Activated naive CD8-positive, alpha-beta T cell treated with anti-CD3 and anti-CD28 coated beads, Interleukin-2, amount 50 U/mL, for 24 hours (primary cell): ENCODE results near the gene HOXB4.
"Not testable (repeated sequence)": the region's sequence is repeated elsewhere in the genome, so short reads cannot be mapped to it uniquely, and the experiment has no call there.

Source experiments
- ATAC-seq: fragments of 150-1000 bp; cut with Tn5 transposase; one replicate; pipeline ENCODE4 v1.10.0; 2021
- DNase-seq: peaks from one replicate; pipeline ENCODE4 v3.0.0; 2021
- H3K27ac Mint-ChIP-seq: one replicate; pipeline ENCODE4 v1.8.0; 2021; ENCODE audit warnings: mild to moderate bottlenecking, mixed read lengths
- H3K27me3 Mint-ChIP-seq: one replicate; pipeline ENCODE4 v1.8.0; 2021; ENCODE audit warnings: mixed read lengths
- H3K36me3 Mint-ChIP-seq: one replicate; pipeline ENCODE4 v1.8.0; 2021; ENCODE audit warnings: low read depth, mixed read lengths
- H3K4me1 Mint-ChIP-seq: one replicate; pipeline ENCODE4 v1.8.0; 2021; ENCODE audit warnings: mixed read lengths
- H3K4me3 Mint-ChIP-seq: one replicate; pipeline ENCODE4 v1.8.0; 2021; ENCODE audit warnings: mild to moderate bottlenecking, moderate library complexity, mixed read lengths
- H3K9me3 Mint-ChIP-seq: one replicate; pipeline ENCODE4 v1.8.0; 2021; ENCODE audit warnings: mixed read lengths

HOXB4 gene

GRCh38 chr17:48541577-48542113 lies 36.5 kb downstream of the HOXB4 start:
- peaks cover 9% of the 10 kb centered on the region for H3K27me3 Mint-ChIP-seq
- H3K36me3 Mint-ChIP-seq = peaks cover 3% of the 10 kb centered on the region
- DNase-seq (peak; percentile 42), ATAC-seq (no peak)
- peaks cover 43% of the 10 kb centered on the region for H3K4me1 Mint-ChIP-seq
- H3K4me3 Mint-ChIP-seq = peak overlapping the region; percentile 87
- H3K27ac Mint-ChIP-seq = peak overlapping the region; percentile 98
- H3K9me3 Mint-ChIP-seq = no peaks in the 10 kb centered on the region

- Mint-ChIP-seq H3K27ac (peak overlapping the region; percentile 98), H3K36me3 (peaks cover 3% of the 10 kb centered on the region), H3K27me3 (peaks cover 9% of the 10 kb centered on the region), H3K9me3 (no peaks in the 10 kb centered on the region), H3K4me1 (peaks cover 39% of the 10 kb centered on the region), H3K4me3 (peak overlapping the region; percentile 87)
- no peak for ATAC-seq
- DNase-seq = no peak
Measured at GRCh38 chr17:48541036-48541576, 37.0 kb downstream of the HOXB4 start.

GRCh38 chr17:48540213-48540612 lies 37.9 kb downstream of the HOXB4 start:
- H3K27ac Mint-ChIP-seq = no peak overlapping the region
- peaks cover 3% of the 10 kb centered on the region for H3K36me3 Mint-ChIP-seq
- no peaks in the 10 kb centered on the region for H3K9me3 Mint-ChIP-seq
- H3K27me3 Mint-ChIP-seq = peaks cover 9% of the 10 kb centered on the region
- no peak overlapping the region for H3K4me3 Mint-ChIP-seq
- DNase-seq = no peak
- peaks cover 30% of the 10 kb centered on the region for H3K4me1 Mint-ChIP-seq
- no peak for ATAC-seq

- Mint-ChIP-seq H3K36me3 (peaks cover 3% of the 10 kb centered on the region), H3K27ac (no peak overlapping the region), H3K4me3 (no peak overlapping the region), H3K9me3 (no peaks in the 10 kb centered on the region), H3K27me3 (peaks cover 9% of the 10 kb centered on the region), H3K4me1 (peaks cover 27% of the 10 kb centered on the region)
- DNase-seq = no peak
- ATAC-seq = no peak
Measured at GRCh38 chr17:48539177-48539576, 39.0 kb downstream of the HOXB4 start.

GRCh38 chr17:48537316-48537715 lies 40.8 kb downstream of the HOXB4 start:
- peaks cover 20% of the 10 kb centered on the region for H3K4me1 Mint-ChIP-seq
- no peak for DNase-seq
- H3K9me3 Mint-ChIP-seq = no peaks in the 10 kb centered on the region
- no peak overlapping the region for H3K27ac Mint-ChIP-seq
- no peak for ATAC-seq
- no peak overlapping the region for H3K4me3 Mint-ChIP-seq
- H3K36me3 Mint-ChIP-seq = no peaks in the 10 kb centered on the region
- H3K27me3 Mint-ChIP-seq = peaks cover 6% of the 10 kb centered on the region

GRCh38 chr17:48535793-48536559 lies 42.2 kb downstream of the HOXB4 start:
- not testable (repeated sequence) for H3K4me3 Mint-ChIP-seq, H3K9me3 Mint-ChIP-seq, H3K4me1 Mint-ChIP-seq, H3K36me3 Mint-ChIP-seq, DNase-seq, ATAC-seq, H3K27me3 Mint-ChIP-seq, H3K27ac Mint-ChIP-seq

- Mint-ChIP-seq H3K9me3 (no peaks in the 10 kb centered on the region), H3K27ac (peak overlapping the region; percentile 43), H3K27me3 (peaks cover 13% of the 10 kb centered on the region), H3K4me3 (no peak overlapping the region), H3K36me3 (no peaks in the 10 kb centered on the region), H3K4me1 (peaks cover 7% of the 10 kb centered on the region)
- DNase-seq (no peak), ATAC-seq (no peak)
Measured at GRCh38 chr17:48532261-48532660, 45.9 kb downstream of the HOXB4 start.

- Mint-ChIP-seq H3K27ac (no peak within 1 kb of the TSS), H3K4me1 (peaks cover 10% of the 10 kb centered on the region), H3K4me3 (no peak within 1 kb of the TSS), H3K27me3 (peaks cover 22% of the 10 kb centered on the region), H3K36me3 (no peaks in the 10 kb centered on the region), H3K9me3 (no peaks in the 10 kb centered on the region)
- ATAC-seq (no peak), DNase-seq (no peak)
Measured at GRCh38 chr17:48530887-48531272, 47.3 kb downstream of the HOXB4 start, which contains the start of gene HOXB1. Gene HOXB1, minus strand, starts transcription at chr17:48531011. Its CDS starts 107 bp downstream, at chr17:48530904.

GRCh38 chr17:48530208-48530886 lies 47.8 kb downstream of the HOXB4 start:
- no peaks in the 10 kb centered on the region for H3K36me3 Mint-ChIP-seq
- H3K4me1 Mint-ChIP-seq = peaks cover 10% of the 10 kb centered on the region
- H3K27me3 Mint-ChIP-seq = peaks cover 27% of the 10 kb centered on the region
- DNase-seq (no peak), ATAC-seq (no peak)
- H3K9me3 Mint-ChIP-seq = no peaks in the 10 kb centered on the region
- H3K4me3 Mint-ChIP-seq = no peak overlapping the region
- no peak overlapping the region for H3K27ac Mint-ChIP-seq

GRCh38 chr17:48529683-48530009 lies 48.5 kb downstream of the HOXB4 start:
- DNase-seq (no peak), ATAC-seq (no peak)
- peaks cover 34% of the 10 kb centered on the region for H3K27me3 Mint-ChIP-seq
- H3K4me1 Mint-ChIP-seq = peaks cover 10% of the 10 kb centered on the region
- H3K36me3 Mint-ChIP-seq = no peaks in the 10 kb centered on the region
- H3K27ac Mint-ChIP-seq = no peak overlapping the region
- no peak overlapping the region for H3K4me3 Mint-ChIP-seq
- no peaks in the 10 kb centered on the region for H3K9me3 Mint-ChIP-seq

- Mint-ChIP-seq H3K9me3 (no peaks in the 10 kb centered on the region), H3K36me3 (no peaks in the 10 kb centered on the region), H3K27ac (no peak overlapping the region), H3K27me3 (peaks cover 39% of the 10 kb centered on the region), H3K4me1 (peaks cover 10% of the 10 kb centered on the region), H3K4me3 (no peak overlapping the region)
- no peak for ATAC-seq
- no peak for DNase-seq
Measured at GRCh38 chr17:48528936-48529682, 49.0 kb downstream of the HOXB4 start.

GRCh38 chr17:48528153-48528935 lies 49.8 kb downstream of the HOXB4 start:
- ATAC-seq = no peak
- Mint-ChIP-seq H3K27ac (no peak overlapping the region), H3K4me1 (peaks cover 10% of the 10 kb centered on the region), H3K4me3 (no peak overlapping the region), H3K36me3 (no peaks in the 10 kb centered on the region), H3K27me3 (peaks cover 41% of the 10 kb centered on the region), H3K9me3 (no peaks in the 10 kb centered on the region)
- DNase-seq = no peak

GRCh38 chr17:48527547-48527932 lies 50.6 kb downstream of the HOXB4 start:
- ATAC-seq (no peak), DNase-seq (no peak)
- Mint-ChIP-seq H3K4me1 (peaks cover 10% of the 10 kb centered on the region), H3K27me3 (peaks cover 41% of the 10 kb centered on the region), H3K4me3 (no peak overlapping the region), H3K9me3 (no peaks in the 10 kb centered on the region), H3K27ac (no peak overlapping the region), H3K36me3 (no peaks in the 10 kb centered on the region)
